HG02759 (cell line): ENCODE data around the gene SAFB.

Source experiments
- ATAC-seq: cut with Tn5 transposase; IDR thresholded peaks from one replicate; pipeline ENCODE4 v1.9.1; 2021; ENCODE audit warnings: mild to moderate bottlenecking, moderate library complexity; ENCODE audit not compliant: unreplicated experiment

SAFB gene

DNA sequence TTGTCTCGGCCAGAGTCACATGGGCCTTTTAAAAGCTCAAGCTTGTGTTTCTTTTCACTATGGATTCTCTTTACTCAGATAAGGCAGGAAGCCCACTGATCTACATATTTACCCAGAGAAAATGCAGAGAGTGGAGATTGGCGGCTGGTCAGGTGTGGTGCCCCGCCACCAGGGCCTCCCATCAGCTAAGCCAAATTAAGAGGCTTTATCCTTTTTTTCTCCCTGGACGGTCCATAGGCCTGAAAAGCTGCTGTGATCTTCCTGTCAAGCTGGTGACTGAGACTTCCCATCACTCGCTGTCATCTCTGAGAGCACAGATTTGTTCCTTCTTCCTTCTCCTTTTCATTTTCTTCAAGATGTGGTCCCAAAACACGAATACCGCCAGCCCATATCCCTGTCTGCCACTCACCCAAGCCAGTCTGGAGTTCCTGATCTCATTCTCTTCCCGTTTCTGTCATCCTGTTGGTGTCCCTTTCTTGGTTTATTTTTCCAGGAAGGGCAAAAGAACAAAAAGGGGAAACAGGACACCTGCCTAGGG, 1.9 kb downstream of the SAFB start:
- ATAC-seq = no peak

DNA sequence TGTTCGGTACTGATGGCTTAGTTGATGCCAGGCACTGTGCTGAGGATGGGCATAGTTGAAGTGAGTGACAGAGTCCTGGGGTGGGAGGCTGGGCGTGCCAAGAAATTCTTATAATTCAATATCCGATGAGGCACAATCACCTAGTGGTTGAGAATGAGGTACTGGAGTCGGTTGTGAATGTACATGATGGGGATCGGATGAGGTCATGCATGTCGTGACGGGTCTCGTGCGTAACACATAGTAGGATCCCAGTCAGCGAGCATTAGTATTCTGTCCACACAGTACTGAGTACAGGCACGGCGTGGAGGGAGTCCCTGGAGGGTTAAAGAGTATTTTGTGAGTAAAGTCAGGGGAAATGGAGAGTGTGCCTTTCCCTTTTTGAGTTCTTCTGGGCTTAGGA, 2.8 kb downstream of the SAFB start:
- ATAC-seq = no peak

DNA sequence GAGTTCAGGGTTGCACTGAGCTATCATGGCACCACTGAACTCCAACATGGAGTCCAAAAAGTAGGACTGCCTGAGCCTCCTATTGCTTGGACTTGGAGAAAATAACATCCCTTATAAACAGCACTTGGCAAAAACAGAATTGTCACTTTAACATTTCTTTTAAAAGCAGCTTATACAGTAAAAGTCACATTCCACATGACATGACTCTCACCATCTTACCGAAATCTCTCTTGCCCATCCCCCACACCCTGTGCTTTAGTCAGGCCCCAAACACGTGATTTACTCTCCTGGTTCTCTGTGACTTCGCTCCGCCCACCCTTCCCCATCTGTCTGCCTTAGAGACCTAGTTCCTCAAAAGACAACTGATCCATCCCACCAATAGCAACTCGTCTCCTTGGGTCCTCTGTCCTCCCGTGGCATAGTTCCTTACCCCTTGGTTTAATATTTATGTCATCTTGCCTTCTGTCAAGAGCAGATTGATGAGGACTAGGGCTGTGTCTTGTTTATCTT, 4.6 kb downstream of the SAFB start:
- ATAC-seq = no peak

DNA sequence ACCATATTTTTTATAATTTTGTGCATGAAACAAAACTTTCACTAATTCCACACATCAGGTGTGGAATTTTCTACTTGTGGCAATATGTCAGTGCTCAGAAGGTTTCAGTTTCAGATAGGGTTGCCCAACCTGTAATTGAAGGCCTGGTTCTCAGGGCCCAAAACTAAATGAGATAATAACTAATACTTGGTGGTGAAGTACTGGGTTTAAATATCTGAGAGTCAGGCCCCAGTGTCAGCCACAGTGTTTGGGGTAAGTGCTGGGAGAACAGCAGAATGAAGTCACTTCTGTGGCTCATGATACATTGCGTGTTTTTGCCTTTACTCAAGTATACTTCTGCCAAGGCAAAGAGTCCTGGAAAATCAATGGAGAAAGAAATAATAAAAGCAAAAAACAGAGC, 5.6 kb downstream of the SAFB start:
- ATAC-seq = no peak

DNA sequence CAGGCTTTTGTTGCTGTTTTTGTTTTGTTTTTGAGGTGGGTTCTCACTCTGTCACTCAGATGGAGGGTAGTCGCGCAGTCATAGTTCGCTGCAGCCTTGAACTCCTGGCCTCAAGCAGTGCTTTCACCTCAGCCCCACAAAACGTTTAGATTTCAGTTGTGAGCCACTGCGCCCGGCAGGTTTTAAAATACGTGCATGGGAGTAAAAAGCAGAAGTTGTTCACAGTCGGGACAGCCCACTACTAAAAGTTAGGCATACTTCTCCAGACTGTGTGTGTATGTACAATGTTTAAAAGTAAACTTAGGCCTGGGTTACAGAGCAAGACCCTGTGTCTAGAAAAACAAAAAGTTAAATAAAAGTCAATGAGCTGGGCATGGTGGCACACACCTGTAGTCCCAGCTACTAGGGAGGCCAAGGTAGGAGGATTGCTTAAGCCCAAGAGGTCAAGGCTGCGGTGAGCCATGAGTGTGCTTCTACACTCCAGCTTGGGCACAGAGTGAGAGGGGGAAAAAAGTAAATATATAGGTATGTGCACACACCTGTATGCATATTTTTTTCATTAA, 6.1 kb downstream of the SAFB start:
- no peak for ATAC-seq

DNA sequence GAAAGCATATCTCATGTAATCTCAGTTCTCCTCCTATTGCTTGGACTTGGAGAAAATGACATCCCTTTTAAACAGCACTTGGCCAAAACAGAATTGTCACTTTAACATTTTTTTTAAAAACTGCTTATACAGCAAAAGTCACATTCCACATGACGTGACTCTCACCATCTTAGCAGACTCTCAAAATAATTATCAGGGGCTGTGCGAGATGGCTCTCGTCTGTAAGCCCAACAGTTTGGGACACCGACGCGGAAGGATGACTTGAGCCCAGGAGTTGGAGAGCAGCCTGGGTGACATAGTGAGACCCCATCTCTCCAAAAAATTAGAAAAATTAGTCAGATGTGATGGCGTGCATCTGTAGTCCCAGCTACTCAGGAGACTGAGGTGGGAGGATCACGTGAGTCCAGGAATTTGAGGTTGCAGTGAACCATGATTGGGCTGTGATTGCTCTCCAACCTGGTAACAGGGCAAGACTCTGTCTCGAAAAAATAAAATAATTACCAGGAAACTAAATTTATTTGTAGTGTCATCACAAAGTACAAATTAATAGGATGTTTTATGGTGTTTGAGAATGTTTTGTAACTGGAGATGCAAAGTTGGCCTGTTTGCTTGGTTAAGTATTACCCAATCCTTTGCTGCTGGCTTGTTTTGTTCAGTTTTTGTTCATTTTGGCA, 8.8 kb downstream of the SAFB start:
- ATAC-seq = no peak

DNA sequence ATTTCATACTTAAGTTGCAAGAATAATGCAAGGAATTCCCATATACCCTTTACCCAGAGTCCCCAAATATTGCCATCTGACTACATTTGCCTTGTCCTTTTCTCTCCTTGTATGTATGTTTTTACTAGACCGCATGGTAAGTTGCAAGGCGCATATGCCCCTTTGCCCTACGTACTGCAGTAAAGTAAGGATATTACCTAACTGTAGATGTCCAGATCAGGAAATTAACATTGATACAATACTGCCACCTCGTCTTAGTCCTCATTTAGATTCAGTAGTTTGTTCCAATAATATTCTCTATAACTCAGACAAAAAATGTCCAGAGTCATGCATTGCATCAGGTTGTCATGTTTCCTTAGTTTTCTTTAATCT, 9.3 kb downstream of the SAFB start:
- no peak for ATAC-seq

DNA sequence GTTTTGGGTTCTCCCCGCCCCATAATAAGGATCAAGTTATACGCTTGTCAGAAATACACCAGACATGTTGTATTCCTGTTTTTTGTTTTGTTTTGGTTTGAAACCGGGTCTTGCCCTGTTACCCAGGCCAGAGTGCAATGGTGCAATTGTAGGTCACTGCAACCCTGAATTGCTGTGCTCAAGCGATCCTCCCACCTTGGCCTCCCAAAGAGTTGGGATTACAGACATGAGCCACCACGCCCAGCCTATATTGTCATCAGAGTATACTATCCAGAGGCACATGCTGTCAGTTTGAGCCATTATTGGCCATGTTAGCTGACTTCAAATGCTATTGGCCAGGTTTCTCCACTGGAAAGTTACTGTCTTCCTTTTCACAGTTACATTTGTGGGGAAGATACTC, 9.8 kb downstream of the SAFB start:
- no peak for ATAC-seq

DNA sequence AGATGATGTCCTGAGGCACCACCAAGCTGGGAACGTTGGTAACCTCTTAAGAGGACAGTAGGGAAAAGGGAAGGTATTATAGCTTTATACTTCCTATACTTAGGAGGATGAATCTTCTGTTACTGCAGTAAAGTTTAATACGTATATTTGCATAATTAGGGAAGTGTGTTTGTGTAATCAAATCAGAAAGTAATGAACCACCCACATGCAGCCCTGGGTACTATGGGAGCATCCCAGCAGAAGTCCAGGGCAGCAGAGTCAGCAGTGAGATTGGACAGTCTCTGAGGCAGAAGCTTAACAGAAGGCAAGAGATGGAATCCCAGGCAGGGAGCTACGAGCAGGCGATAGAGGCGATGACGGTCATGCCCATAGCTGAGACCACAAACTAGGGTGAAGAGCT, 12.5 kb downstream of the SAFB start:
- no peak for ATAC-seq

DNA sequence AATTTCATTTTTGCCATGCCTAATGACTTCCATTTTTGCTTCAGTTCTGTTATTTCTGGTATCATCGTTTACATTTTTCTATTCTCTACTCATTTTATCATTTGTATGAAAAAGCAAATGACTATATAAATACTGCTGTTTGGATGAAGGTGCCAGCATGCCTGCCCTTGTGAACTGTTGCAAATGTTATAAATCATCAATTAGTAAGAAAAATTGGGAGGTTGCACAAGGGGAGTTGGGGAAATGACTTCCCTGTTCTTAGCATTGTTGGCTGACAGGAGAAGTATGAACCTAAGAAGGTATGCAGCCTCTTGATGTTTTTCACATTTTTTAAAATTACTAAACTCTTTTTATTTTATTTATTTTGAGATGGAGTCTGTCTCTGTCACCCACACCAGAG, 15.1 kb downstream of the SAFB start:
- ATAC-seq = no peak

DNA sequence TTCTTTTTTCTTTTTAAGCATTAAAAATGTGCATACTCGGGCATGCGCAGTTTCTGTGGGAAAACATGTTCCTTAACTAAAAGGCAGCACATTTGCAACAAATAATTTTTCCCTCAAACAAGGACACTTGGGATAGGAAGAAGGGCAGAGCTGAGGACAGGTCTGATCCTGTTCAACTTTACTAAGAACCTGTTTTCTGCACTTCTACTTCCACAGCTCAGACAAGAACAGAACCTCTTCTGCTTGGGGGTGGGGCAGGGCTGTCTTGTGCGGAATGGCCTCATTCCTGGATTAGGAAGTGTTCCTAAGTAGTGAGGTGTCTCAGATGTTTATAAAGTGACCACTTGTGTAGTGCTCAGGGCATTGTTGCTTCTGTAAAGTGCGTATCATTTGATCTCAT, 18.3 kb downstream of the SAFB start:
- ATAC-seq = no peak

DNA sequence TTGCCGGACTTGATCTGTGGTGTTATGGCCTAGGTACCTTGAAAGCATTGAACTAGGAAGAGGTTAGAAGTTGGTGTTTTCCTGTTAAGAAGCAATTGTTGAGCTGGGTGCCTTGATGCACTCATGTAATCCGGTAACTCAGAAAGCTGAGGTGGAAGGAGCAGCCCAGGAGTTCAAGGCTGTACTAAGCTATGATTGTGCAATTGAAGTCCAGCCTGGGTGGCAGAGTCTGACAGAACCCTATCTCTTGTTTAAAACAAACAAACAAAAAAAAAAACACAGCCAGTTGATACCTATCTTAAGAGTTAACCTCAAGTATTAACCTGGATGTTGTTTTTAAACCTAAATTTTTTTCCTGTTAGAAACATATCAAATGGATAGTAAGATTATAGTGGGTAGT, 19.3 kb downstream of the SAFB start:
- ATAC-seq = no peak

DNA sequence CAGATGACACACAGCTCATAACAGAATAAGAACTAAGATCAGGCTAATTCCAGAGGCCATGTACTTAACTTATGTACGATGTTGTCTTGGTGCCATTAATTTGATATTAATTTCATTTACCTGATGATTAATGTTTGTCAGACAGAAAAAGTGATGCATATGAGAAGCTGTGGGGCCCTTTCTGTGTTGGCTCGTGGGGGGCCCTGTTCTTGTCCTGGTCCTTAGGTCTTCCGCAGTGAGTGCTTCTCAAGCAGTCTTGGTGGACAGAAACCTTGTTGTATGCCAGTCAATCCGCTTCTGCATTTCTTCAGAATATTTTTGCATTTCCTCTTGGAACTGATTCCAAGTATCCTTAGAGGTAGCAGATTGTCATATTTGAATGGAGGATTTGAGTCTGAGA, 20.2 kb downstream of the SAFB start:
- ATAC-seq = no peak

DNA sequence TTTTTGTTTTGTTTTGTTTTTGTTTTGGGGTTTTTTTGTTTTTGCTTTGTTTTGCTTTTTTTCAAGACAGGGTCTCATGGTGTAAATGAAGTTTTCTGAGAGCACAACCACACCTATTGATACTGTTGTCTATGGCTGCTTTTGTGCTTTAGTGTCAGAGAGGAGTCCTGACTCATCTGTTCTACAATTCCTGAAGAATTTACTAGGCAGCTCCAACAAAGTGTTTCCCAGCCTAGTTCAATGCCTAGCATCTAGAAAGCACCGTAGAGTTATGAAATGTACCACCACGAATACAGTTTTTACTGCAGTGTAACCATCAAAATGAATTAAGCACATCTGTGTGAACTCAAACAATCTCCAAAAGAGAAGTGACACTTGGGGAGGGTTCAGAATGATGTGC, 21.2 kb downstream of the SAFB start:
- ATAC-seq = no peak

DNA sequence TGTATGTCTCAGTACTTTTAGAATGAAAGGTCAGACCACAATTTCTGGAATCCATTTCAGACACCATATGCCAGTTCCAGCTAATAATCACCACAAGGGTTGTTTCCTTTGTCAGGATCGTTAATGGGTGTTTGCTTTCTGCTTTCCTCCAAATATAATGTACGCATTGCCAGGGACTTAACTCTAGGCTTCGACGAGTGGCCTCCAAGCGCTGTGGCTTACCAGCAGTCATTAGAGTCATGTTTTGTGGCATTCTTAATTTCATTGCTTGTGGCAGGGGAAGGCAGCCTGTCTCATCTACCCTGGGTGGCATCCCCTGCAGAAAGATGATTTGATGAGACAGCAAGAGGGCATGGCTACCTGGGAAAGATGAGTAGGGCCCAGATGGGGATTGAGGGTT, 22.5 kb downstream of the SAFB start:
- ATAC-seq = no peak

DNA sequence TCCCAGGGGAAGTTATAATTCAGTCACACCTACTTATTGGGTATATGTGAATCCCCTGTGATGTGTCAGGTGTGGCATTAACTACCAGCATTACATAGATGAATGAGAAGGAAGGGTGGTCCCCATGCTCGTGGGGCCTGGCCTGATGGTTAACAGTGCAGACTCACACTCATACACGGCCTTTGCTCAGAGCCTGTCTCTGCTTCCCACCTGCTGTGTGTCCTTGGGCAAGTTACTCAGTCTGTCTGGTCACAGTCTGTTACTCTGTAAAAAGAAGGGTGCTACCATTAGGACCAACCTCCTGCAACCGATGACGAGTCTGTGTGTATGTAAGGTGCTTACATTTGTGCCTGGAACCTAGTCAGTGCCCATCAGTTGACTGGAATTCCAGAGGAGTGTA, 23.8 kb downstream of the SAFB start:
- ATAC-seq = no peak

DNA sequence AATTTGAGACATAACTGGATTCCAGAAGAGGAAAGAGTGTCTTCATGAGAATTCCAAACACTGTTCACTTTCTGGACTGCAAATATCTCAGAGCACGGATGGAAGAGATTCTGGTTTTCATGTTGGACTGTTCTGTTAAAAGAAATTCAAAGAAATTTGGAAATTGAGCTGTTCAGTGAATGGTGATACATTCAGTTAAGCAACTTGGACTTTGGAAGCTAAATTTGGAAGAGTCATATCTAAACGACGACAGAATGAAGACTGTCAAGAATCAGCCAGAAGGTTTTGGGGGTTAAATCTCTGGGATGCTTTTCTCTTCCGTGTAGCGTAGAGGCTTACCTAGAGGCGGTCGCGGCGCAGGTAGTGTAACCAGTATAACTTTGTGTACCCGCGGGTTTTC, 25.6 kb downstream of the SAFB start:
- ATAC-seq = no peak

DNA sequence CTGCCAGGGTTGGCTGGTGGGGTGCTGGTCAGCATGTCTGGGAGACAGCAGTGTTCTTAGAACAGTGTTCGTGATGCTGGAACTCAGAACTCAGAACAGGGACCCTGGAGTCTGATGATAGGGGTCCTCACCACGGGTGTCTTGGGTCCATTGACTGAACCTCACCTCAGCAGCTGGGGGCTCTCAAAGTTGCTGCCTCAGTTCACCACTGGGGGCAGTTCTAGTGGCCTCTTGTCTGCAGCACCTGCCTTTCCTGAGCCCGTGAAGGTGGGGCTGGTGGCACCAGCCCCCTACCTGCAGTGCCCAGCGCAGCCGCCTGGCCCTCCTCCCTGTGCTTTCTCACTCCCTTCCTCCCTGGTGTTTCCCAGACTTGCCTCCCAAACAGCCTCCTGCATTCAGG, 28.5 kb downstream of the SAFB start:
- ATAC-seq = no peak

DNA sequence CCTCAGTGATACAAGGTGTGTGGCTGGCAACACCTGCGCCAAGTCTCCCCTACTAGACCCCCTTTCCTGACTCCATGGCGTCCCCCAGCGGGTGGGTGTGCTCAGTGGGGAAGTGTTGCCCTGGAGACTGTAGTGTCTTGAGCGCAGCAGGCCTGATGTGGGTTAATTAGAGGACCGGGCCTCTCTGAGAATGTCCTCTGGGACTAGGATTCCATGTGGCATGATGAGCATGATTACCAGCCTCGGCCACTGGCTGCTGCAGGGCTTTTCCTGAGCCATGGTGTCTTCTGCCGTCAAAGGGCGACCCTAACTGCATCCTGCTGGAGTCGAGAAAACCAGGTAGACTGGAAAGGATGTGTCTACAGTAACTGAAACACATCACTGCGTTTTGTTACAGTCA, 29.4 kb downstream of the SAFB start:
- ATAC-seq = no peak

DNA sequence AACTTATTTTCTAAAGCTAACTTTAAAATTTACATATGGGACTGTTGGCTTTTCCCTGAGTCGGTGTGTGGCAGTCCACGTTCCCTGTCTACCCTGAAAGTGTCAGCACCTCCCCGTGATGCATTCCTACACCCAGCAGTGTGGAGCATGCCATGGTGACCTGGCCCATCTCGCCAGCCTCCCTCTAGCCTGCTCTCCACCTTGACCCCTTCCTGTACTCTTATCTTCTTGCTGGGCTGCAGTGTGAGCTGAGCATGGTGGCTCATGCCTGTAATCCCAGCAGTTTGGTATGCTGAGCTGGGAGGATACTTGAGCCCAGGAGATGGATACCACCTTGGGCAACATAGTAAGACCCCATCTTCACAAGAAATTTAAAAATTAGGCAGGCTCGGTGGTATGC, 32.0 kb downstream of the SAFB start:
- ATAC-seq = no peak

DNA sequence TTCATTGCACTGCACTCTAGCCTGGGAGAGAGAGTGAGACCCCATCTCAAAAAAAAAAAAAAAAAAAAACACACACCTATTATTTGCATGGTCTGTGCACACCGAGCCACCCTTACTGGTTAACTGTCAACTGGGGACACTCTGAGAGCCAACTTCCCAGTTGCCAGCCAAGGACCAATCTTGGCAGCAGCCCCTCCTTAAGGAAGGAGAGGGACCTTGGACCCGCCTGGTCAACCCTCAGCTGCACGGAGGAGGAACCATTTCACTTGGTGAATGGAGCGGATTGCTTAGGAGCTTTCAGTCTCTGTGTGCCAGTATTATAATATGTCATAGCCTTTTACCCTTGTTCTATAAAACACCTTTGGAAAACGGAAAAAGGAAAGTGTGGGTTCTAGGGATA, 32.5 kb downstream of the SAFB start:
- ATAC-seq = no peak

DNA sequence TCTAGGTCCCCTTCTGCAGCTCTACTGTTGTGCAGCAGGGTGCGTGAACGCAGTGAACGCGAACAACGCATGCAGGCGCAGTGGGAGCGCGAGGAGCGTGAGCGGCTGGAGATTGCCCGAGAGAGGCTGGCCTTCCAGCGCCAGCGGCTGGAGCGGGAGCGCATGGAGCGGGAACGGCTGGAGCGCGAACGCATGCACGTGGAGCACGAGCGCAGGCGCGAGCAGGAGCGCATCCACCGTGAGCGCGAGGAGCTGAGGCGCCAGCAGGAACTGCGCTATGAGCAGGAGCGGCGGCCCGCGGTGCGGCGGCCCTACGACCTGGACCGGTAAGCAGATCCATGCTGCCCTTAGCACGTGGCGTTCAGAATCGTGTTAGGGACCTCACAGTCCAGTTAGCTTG, 38.6 kb downstream of the SAFB start:
- no peak for ATAC-seq

DNA sequence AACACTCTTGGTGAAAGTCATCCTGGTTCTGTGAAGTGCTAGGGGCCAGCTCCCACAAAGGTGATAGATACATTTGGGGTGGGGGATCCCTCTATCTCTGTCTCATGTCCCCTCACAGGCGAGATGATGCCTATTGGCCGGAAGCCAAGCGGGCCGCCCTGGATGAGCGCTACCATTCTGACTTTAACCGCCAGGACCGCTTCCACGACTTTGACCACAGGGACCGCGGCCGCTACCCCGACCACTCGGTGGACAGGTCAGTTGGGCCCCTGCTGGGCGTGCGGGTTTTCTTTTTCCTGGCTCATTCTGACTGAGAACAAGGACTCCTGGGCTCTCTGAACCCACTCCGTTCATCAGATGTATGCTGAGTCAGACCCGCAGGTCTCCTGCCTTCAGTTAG, 41.0 kb downstream of the SAFB start:
- ATAC-seq = no peak
